ENCODE measurements around the gene EML6. TPM values are rescaled to one million over a fixed set of nuclear protein-coding genes. Genes with fewer than 3 reads are reported as not detected.

EML6 gene
- total RNA-seq, 1 experiment from 2014 or later, result 1.5 TPM

DNA sequence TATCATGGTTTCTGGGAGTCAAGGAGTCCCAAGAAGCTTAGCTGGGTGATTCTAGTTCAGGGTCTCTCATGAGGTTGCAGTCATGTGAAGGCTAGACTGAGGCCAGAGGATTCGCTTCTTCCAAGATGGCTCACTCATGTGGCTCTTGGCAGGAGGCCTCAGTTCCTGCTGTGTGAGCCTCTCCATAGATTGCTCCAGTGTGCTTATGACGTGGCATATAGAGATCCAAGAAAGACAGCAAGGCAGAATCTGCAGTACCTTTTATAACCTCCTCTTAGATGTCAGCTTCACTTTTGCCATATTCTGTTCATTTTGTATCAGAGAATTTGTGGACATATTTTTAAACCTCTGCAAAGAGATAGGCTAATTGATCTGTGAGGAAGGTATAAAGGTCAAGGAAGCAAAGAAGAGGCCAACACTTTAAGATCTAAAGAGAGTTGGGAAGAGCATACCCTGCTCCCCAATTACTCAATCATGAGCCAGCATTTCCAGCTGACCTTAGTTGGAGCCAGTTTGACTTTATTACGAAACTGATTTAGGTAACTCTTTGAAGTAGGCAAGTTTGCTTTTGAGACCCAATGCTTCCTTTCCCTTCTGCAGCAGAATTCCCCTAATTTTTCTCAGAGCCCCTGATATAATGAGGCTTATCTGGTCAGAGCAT lies 134.7 kb downstream of the EML6 start:
- H3K79me1 ChIP-seq (ENCODE audit: insufficient read depth, low read depth, low read length, poor library complexity, severe bottlenecking), result no peaks in the 10 kb centered on the region
- no peaks in the 10 kb centered on the region for H3K23me2 ChIP-seq (ENCODE audit: insufficient read length, low read depth, low read length, poor library complexity, severe bottlenecking)
- H3K79me2 ChIP-seq (ENCODE audit: insufficient read depth, low read length), result no peaks in the 10 kb centered on the region
- H2BK15ac ChIP-seq (ENCODE audit: low read depth, low read length), result no peak overlapping the region
- no peak overlapping the region for H3K4me2 ChIP-seq (ENCODE audit: insufficient read depth, insufficient read length, low read length)
- WGBS (ENCODE audit: extremely low coverage, insufficient read length, low lambda C conversion rate), result no CpG with 5 or more reads among the region's 3 CpGs
- H3K9me3 ChIP-seq (ENCODE audit: control insufficient read depth, low read depth, low read length), result no peaks in the 10 kb centered on the region
- H3K27ac ChIP-seq (ENCODE audit: insufficient read length, low read depth, low read length), result no peak overlapping the region
- DNase-seq, result no peak
- no peak overlapping the region for H2AK5ac ChIP-seq (ENCODE audit: insufficient read length, low read length)
- H3T11ph ChIP-seq (ENCODE audit: low read length), result no peak overlapping the region
- H4K20me1 ChIP-seq (ENCODE audit: control insufficient read depth, insufficient read depth, insufficient read length), result no peaks in the 10 kb centered on the region
- H2BK12ac ChIP-seq (ENCODE audit: insufficient read length, low read depth, low read length), result no peak overlapping the region
- no peak overlapping the region for H3K27ac Mint-ChIP-seq
- no peak overlapping the region for H3K23ac ChIP-seq (ENCODE audit: insufficient read length, low read depth, low read length)
- no peak overlapping the region for H4K5ac ChIP-seq (ENCODE audit: insufficient read length, low read depth, low read length)
- no peak overlapping the region for H3K4me3 Mint-ChIP-seq
- H3K18ac ChIP-seq (ENCODE audit: insufficient read length, low read depth, low read length), result no peak overlapping the region
- no peak overlapping the region for H3K4ac ChIP-seq (ENCODE audit: low read depth, low read length)
- H3K36me3 Mint-ChIP-seq (ENCODE audit: insufficient read depth in 1 of 3, low read depth in 3 of 3), result no peaks in the 10 kb centered on the region
- H2BK120ac ChIP-seq (ENCODE audit: low read depth, low read length, poor library complexity, severe bottlenecking), result no peak overlapping the region
- H2AFZ ChIP-seq (ENCODE audit: low read length), result no peak overlapping the region
- TF ChIP-seq, protein P1, sequence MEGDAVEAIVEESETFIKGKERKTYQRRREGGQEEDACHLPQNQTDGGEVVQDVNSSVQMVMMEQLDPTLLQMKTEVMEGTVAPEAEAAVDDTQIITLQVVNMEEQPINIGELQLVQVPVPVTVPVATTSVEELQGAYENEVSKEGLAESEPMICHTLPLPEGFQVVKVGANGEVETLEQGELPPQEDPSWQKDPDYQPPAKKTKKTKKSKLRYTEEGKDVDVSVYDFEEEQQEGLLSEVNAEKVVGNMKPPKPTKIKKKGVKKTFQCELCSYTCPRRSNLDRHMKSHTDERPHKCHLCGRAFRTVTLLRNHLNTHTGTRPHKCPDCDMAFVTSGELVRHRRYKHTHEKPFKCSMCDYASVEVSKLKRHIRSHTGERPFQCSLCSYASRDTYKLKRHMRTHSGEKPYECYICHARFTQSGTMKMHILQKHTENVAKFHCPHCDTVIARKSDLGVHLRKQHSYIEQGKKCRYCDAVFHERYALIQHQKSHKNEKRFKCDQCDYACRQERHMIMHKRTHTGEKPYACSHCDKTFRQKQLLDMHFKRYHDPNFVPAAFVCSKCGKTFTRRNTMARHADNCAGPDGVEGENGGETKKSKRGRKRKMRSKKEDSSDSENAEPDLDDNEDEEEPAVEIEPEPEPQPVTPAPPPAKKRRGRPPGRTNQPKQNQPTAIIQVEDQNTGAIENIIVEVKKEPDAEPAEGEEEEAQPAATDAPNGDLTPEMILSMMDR (conservative IDR thresholded peaks at IDR 0.05), result no peak
- peaks cover 2 to 5% of the 10 kb centered on the region in 2 experiments; a peak in 3 of 4 replicates for H3K4me1 Mint-ChIP-seq
- no peaks in the 10 kb centered on the region for H3K9me3 Mint-ChIP-seq
- H3K56ac ChIP-seq (ENCODE audit: insufficient read length, low read depth, low read length), result no peak overlapping the region
- H4K91ac ChIP-seq (ENCODE audit: insufficient read length, low read depth, low read length), result no peak overlapping the region
- H3K27me3 Mint-ChIP-seq (ENCODE audit: low read depth), result peaks cover 2% of the 10 kb centered on the region; the same call in 1 of the 2 replicates
- no peaks in the 10 kb centered on the region for H3K27me3 ChIP-seq (ENCODE audit: insufficient read depth, low read length)
- no peak overlapping the region for H3K9ac ChIP-seq (ENCODE audit: extremely low read depth, insufficient read length, low read length)
- H4K8ac ChIP-seq (replicated peaks; ENCODE audit: insufficient read length, low read depth, low read length), result no peak overlapping the region
- H3K14ac ChIP-seq (ENCODE audit: insufficient read depth, low read length), result no peak overlapping the region
- H2BK20ac ChIP-seq (ENCODE audit: low read depth, low read length, poor library complexity, severe bottlenecking), result no peak overlapping the region
- H3K4me1 ChIP-seq (ENCODE audit: insufficient read depth, low read length), result no peaks in the 10 kb centered on the region; the same call in 1 of the 2 replicates
- no peak overlapping the region for H2BK5ac ChIP-seq (ENCODE audit: insufficient read length, low read length)
